Liver (tissue), 9 donors: ENCODE data around the gene ALG3. TPM values are rescaled to one million over a fixed set of nuclear protein-coding genes. Genes with fewer than 3 reads are reported as not detected.

Experiments used
- DNase-seq: peaks from one replicate; pipeline ENCODE4 v3.0.0-alpha.2; 2017; ENCODE audit warnings: low spot score
- H3K27ac ChIP-seq, 2 donors: one replicate each; pipeline ENCODE4 v1.7.0; 2013; ENCODE audit warnings: inconsistent platforms in 2 of 2, low read length in 2 of 2, control low read depth in 1 of 2, low read depth in 1 of 2, mild to moderate bottlenecking in 1 of 2
- H3K27me3 ChIP-seq, 4 donors: one replicate each; pipeline versions ENCODE4 v1.6.1 to v1.7.0; 2013; ENCODE audit warnings: low read length in 3 of 4, inconsistent platforms in 1 of 4, mild to moderate bottlenecking in 1 of 4, moderate library complexity in 1 of 4; ENCODE audit not compliant: control insufficient read depth in 4 of 4, insufficient read depth in 4 of 4
- H3K36me3 ChIP-seq, 4 donors: one replicate each; pipeline versions ENCODE4 v1.6.1 to v1.7.0; 2013; ENCODE audit warnings: low read length in 3 of 4, mild to moderate bottlenecking in 3 of 4, low read depth in 1 of 4, moderate library complexity in 1 of 4; ENCODE audit not compliant: control insufficient read depth in 4 of 4, insufficient read depth in 3 of 4
- H3K4me1 ChIP-seq, 4 donors: one replicate each; pipeline versions ENCODE4 v1.6.1 to v1.7.0; 2013; ENCODE audit warnings: low read length in 3 of 4, mild to moderate bottlenecking in 3 of 4, moderate library complexity in 1 of 4; ENCODE audit not compliant: control insufficient read depth in 4 of 4, insufficient read depth in 4 of 4
- H3K4me3 ChIP-seq, 3 donors: one replicate each; pipeline versions ENCODE4 v1.6.1 to v1.7.0; 2013; ENCODE audit warnings: low read length in 3 of 3, control low read depth in 1 of 3, low read depth in 1 of 3, mild to moderate bottlenecking in 1 of 3
- H3K9ac ChIP-seq, 2 donors: one replicate each; pipeline ENCODE4 v1.7.0; 2013; ENCODE audit warnings: low read length in 2 of 2, mild to moderate bottlenecking in 2 of 2, moderate library complexity in 2 of 2, control low read depth in 1 of 2, low read depth in 1 of 2
- H3K9me3 ChIP-seq, 4 donors: one replicate each; pipeline versions ENCODE4 v1.6.1 to v1.7.0; 2013; ENCODE audit warnings: low read length in 3 of 4; ENCODE audit not compliant: control insufficient read depth in 4 of 4
- ATF3 ChIP-seq: IDR thresholded peaks from 2 replicates; pipeline ENCODE4 v1.6.1; 2016; ENCODE audit warnings: antibody characterized with exemption
- EGR1 ChIP-seq, 2 donors: IDR thresholded peaks; 2 replicates each; pipeline ENCODE4 v1.6.1; 2016 to 2018; ENCODE audit warnings: antibody characterized with exemption in 2 of 2, low read depth in 2 of 2
- FOXA1 ChIP-seq: IDR thresholded peaks from 2 replicates; pipeline ENCODE4 v1.6.1; 2016; ENCODE audit warnings: antibody characterized with exemption
- FOXA2 ChIP-seq: IDR thresholded peaks from 2 replicates; pipeline ENCODE4 v1.6.1; 2016; ENCODE audit warnings: antibody characterized with exemption
- GABPA ChIP-seq, 2 donors: IDR thresholded peaks in 1 of 2; conservative IDR thresholded peaks in 1 of 2; 2 replicates each; pipeline ENCODE4 v1.6.1; 2016; ENCODE audit warnings: antibody characterized with exemption in 2 of 2, mild to moderate bottlenecking in 1 of 2, moderate library complexity in 1 of 2
- HNF4A ChIP-seq, 2 donors: conservative IDR thresholded peaks; 2 replicates each; pipeline ENCODE4 v1.6.1; 2016; ENCODE audit warnings: antibody characterized with exemption in 2 of 2, mild to moderate bottlenecking in 2 of 2
- HNF4G ChIP-seq: IDR thresholded peaks from 2 replicates; pipeline ENCODE4 v1.6.1; 2016; ENCODE audit warnings: antibody characterized with exemption
- JUND ChIP-seq, 2 donors: IDR thresholded peaks; 2 replicates each; pipeline ENCODE4 v1.6.1; 2016; ENCODE audit warnings: antibody characterized with exemption in 2 of 2
- MAX ChIP-seq: IDR thresholded peaks from 2 replicates; pipeline ENCODE4 v1.6.1; 2016; ENCODE audit warnings: antibody characterized with exemption
- NR2F2 ChIP-seq: IDR thresholded peaks from 2 replicates; pipeline ENCODE4 v1.6.1; 2016; ENCODE audit warnings: antibody characterized with exemption
- RAD21 ChIP-seq, 2 donors: IDR thresholded peaks; 2 replicates each; pipeline ENCODE4 v1.6.1; 2016; ENCODE audit warnings: antibody characterized with exemption in 2 of 2, mild to moderate bottlenecking in 2 of 2
- RXRA ChIP-seq, 2 donors: IDR thresholded peaks; 2 replicates each; pipeline ENCODE4 v1.6.1; 2017 to 2018; ENCODE audit warnings: antibody characterized with exemption in 2 of 2, mild to moderate bottlenecking in 1 of 2
- SP1 ChIP-seq: IDR thresholded peaks from 2 replicates; pipeline ENCODE4 v1.6.1; 2018; ENCODE audit warnings: antibody characterized with exemption, mild to moderate bottlenecking
- TAF1 ChIP-seq: conservative IDR thresholded peaks from 2 replicates; pipeline ENCODE4 v1.6.1; 2016; ENCODE audit warnings: antibody characterized with exemption, mild to moderate bottlenecking
- YY1 ChIP-seq: IDR thresholded peaks from 2 replicates; pipeline ENCODE4 v1.6.1; 2016; ENCODE audit warnings: antibody characterized with exemption, mild to moderate bottlenecking
- WGBS: extraction: QIAGEN DNeasy Blood & Tissue Kit; methylation state at CpG from one replicate; pipeline ENCODE4 v1.1.7; 2013; 5-methylcytosine and 5-hydroxymethylcytosine counted together
- polyA plus RNA-seq, 2 donors: library from polyadenylated mRNA; stranded (reverse) in 1 of 2; unstranded in 1 of 2; fragments of 200-250 nt in 1 of 2; fragments of >200 nt in 1 of 2; fragmentation: Nextera tagmentation in 1 of 2; extraction: Ambion mirVana in 1 of 2; gene quantifications; one replicate each; pipeline versions ENCODE4 v1.2.1 to v1.2.3, GENCODE V29; 2013 to 2015
- total RNA-seq, 2 donors: library from RNA; depleted of rRNA; stranded (reverse); fragments of >200 nt; gene quantifications; one replicate each; pipeline ENCODE4 v1.2.3, GENCODE V29; 2014
- donor health status: healthy.
- donor health status: healthy.
- donor health status: healthy.
- donor health status: healthy.
- donor health status: healthy.

Gene ALG3
- total and polyA plus RNA-seq, 4 donors, result 27.7 to 78.6 (median 64.5) TPM

GRCh38 chr3:184296616-184297015, 47.9 kb upstream of the ALG3 start:
- no peak for DNase-seq
- Histone ChIP-seq H3K36me3 (peaks cover 2 to 9% (median 8%) of the 10 kb centered on the region in 4 donors), H3K27me3 (no peaks in the 10 kb centered on the region), H3K27ac (no peak overlapping the region), H3K4me3 (no peak overlapping the region), H3K9ac (no peak overlapping the region), H3K9me3 (no peaks in the 10 kb centered on the region), H3K4me1 (peaks cover 0 to 17% (median 13%) of the 10 kb centered on the region in 4 donors)
- no peak for TF ChIP-seq YY1
- TF ChIP-seq EGR1 (IDR thresholded peaks at IDR 0.05; ENCODE audit: low read depth in 2 of 2), result no peak
- TF ChIP-seq FOXA2, result no peak
- no peak for TF ChIP-seq SP1
- TF ChIP-seq FOXA1, result no peak
- TF ChIP-seq NR2F2, result no peak
- TF ChIP-seq JUND (IDR thresholded peaks at IDR 0.05), result no peak
- TF ChIP-seq GABPA (IDR thresholded peaks at IDR 0.05 in 1 of 2, conservative IDR thresholded peaks at IDR 0.05 in 1 of 2), result no peak
- WGBS, result 86% methylated on average over 7 of the region's 7 CpGs

GRCh38 chr3:184295771-184296170, 47.0 kb upstream of the ALG3 start:
- H3K4me3 ChIP-seq, result no peak overlapping the region
- H3K4me1 ChIP-seq, result peaks cover 0 to 17% (median 12%) of the 10 kb centered on the region in 4 donors
- no peak for DNase-seq
- WGBS, result 61% methylated on average over 3 of the region's 3 CpGs
- H3K27ac ChIP-seq, result no peak overlapping the region
- TF ChIP-seq MAX, result no peak
- TF ChIP-seq ATF3, result no peak
- no peak for TF ChIP-seq TAF1
- TF ChIP-seq GABPA (IDR thresholded peaks at IDR 0.05 in 1 of 2, conservative IDR thresholded peaks at IDR 0.05 in 1 of 2), result no peak
- TF ChIP-seq EGR1 (IDR thresholded peaks at IDR 0.05; ENCODE audit: low read depth in 2 of 2), result no peak
- no peak for TF ChIP-seq NR2F2
- TF ChIP-seq HNF4A (conservative IDR thresholded peaks at IDR 0.05), result no peak
- no peak for TF ChIP-seq FOXA2
- no peak for TF ChIP-seq HNF4G
- TF ChIP-seq RXRA (IDR thresholded peaks at IDR 0.05), result no peak
- H3K9ac ChIP-seq, result no peak overlapping the region
- no peaks in the 10 kb centered on the region for H3K27me3 ChIP-seq
- no peaks in the 10 kb centered on the region for H3K9me3 ChIP-seq
- peaks cover 0 to 5% (median 3%) of the 10 kb centered on the region in 4 donors for H3K36me3 ChIP-seq

GRCh38 chr3:184291738-184292445, 43.1 kb upstream of the ALG3 start:
- no peak for DNase-seq
- H3K4me3 ChIP-seq, result no peak overlapping the region
- WGBS, result 94% methylated on average over 21 of the region's 21 CpGs

More at GRCh38 chr3:184291738-184292445, 43.1 kb upstream of the ALG3 start:
- no peaks in the 10 kb centered on the region for H3K27me3 ChIP-seq
- no peak overlapping the region for H3K27ac ChIP-seq
- no peaks in the 10 kb centered on the region for H3K36me3 ChIP-seq
- H3K4me1 ChIP-seq, result no peaks in the 10 kb centered on the region
- no peaks in the 10 kb centered on the region for H3K9me3 ChIP-seq
- no peak for TF ChIP-seq JUND (IDR thresholded peaks at IDR 0.05)
- TF ChIP-seq FOXA1, result no peak
- TF ChIP-seq HNF4A (conservative IDR thresholded peaks at IDR 0.05), result no peak
- TF ChIP-seq RAD21 (IDR thresholded peaks at IDR 0.05), result no peak
- no peak overlapping the region for H3K9ac ChIP-seq
